ENCODE measurements around the gene APOA5.

The APOA5 gene

DNA sequence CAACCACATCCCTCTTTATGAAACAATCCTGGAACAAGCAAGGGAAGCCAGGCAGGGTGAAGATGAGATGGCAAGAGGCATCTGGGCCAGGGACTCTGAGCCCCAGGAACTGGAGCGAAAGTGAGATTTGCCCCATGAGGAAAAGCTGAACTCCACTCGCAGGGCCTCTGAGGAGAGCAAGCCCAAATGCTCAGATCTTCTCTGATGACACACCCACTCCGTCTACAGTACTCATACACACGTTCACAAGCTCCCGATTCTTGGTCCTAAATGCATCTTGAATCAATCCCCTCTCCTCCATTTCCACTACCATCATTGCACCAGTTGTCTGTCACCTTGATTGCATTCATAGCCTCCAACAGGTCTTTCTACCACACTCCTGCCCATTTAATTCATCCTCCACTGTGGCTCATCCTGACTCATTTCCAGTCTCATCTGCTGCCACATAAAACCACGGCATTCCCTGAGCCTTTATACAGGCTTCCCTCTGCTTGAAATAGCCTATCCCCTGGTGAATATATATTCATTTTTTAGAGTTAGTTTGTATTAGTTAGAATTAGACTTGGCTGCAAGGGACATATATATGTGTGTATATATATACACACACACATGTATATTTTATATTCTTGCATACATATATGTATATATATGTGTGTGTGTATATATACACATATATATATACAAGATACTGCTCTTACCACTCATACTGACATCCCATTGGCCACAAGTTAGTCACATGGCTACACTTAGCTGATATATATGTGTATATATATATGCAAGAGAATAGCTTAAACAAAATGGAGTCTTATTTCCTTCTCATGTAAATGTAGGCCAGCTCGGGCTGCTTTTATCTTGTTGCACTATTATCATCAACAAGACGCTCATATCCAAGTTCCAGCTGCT, 1.4 kb upstream of the APOA5 start:
- Histone ChIP-seq H3K4me1 (ENCODE audit: control insufficient read depth in 1 of 2, insufficient read depth in 2 of 2, low read length in 2 of 2) (peaks cover 0 to 15% of the 10 kb centered on the region in 2 donors), H3K4me3 (ENCODE audit: low read depth in 1 of 2, low read length in 2 of 2) (no peak overlapping the region), H3K9me3 (ENCODE audit: control insufficient read depth in 1 of 2, low read length in 2 of 2) (no peaks in the 10 kb centered on the region), H3K27ac (ENCODE audit: low read length) (no peak overlapping the region), H3K36me3 (ENCODE audit: control insufficient read depth in 1 of 2, insufficient read depth in 2 of 2, low read length in 2 of 2) (no peaks in the 10 kb centered on the region), H3K27me3 (ENCODE audit: low read depth, low read length) (no peaks in the 10 kb centered on the region)

DNA sequence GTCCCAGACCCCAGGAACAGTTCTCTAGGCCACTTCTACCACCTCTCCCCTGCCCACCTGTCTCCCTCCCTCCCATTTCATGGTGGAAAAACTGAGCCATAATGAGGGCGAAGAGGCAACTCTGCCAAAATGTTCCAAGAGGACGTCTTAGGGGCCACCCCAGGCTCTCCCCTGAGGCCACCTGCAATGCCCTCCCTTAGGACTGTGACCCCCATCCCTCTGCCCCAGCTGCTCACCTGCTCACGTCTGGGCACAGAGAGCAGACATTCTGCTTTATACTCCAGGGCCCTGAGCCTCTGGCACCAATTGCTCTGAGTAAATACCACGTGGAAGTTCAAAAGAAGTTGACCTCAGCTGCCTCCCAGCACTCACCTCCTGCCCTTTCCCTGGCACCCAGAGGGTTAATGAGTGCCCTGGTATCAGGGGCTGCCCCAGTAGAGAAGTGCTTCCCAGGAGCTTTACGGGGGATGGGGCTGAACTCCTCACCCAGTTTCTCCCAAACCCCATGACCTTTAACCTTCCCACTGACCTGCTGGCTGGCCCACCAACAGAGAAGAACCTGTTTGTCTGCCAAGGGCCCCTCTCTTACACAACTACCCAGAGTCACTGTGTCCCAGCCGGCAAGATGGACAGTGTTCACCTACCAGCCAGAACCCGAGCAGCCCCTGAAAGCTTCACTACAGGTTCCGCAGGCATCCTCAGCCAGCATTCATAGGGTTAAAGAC, 627 bp upstream of the APOA5 start:
- H3K4me1 ChIP-seq (ENCODE audit: control insufficient read depth in 1 of 2, insufficient read depth in 2 of 2, low read length in 2 of 2) = peaks cover 0 to 18% of the 10 kb centered on the region in 2 donors
- H3K4me3 ChIP-seq (ENCODE audit: low read depth in 1 of 2, low read length in 2 of 2) = no peak overlapping the region
- no peaks in the 10 kb centered on the region for H3K9me3 ChIP-seq (ENCODE audit: control insufficient read depth in 1 of 2, low read length in 2 of 2)
- no peaks in the 10 kb centered on the region for H3K36me3 ChIP-seq (ENCODE audit: control insufficient read depth in 1 of 2, insufficient read depth in 2 of 2, low read length in 2 of 2)
- no peaks in the 10 kb centered on the region for H3K27me3 ChIP-seq (ENCODE audit: low read depth, low read length)
- no peak overlapping the region for H3K27ac ChIP-seq (ENCODE audit: low read length)

DNA sequence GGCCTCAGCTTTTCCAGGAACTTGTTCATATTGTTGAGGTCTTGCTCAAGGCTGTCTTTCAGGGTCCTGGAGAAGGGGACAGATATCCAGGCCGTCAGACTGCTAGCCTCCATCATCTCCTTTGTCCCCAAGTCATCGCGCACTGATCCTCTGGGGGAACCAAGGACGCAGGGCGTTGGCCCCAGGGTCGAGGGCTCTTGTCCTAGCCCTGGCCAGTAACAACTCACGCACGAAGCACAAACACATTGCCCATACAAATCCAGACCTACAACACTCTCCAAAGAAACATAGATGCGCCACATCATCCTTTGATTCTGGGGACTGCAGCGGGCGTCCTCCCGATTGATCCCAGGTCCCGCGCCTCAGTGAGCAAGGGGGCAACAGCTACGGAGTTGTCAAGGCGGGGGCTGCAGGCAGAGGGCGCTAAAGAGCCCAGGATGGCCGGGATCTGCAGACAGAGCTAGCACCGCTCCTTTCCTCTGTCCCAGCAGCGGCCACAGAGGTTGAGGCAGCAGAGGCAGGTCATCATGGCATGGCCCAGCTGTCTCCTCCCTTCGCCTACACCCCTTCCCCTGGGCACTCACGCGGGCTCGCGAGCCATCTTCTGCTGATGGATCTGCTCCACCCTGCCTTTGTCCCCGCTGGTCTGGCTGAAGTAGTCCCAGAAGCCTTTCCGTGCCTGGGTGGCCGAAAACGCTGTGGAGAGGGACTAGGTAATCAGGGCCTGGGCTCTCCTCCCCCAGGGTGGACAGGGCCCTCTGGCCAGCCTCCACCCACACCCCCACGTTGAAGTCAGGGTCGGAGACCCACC, 472 bp downstream of the APOA5 start:
- Histone ChIP-seq H3K9me3 (ENCODE audit: control insufficient read depth in 1 of 2, low read length in 2 of 2) (no peaks in the 10 kb centered on the region), H3K36me3 (ENCODE audit: control insufficient read depth in 1 of 2, insufficient read depth in 2 of 2, low read length in 2 of 2) (peaks cover 3 to 4% of the 10 kb centered on the region in 2 donors), H3K27ac (ENCODE audit: low read length) (no peak overlapping the region), H3K4me3 (ENCODE audit: low read depth in 1 of 2, low read length in 2 of 2) (no peak overlapping the region), H3K27me3 (ENCODE audit: low read depth, low read length) (no peaks in the 10 kb centered on the region), H3K4me1 (ENCODE audit: control insufficient read depth in 1 of 2, insufficient read depth in 2 of 2, low read length in 2 of 2) (peaks cover 8 to 29% of the 10 kb centered on the region in 2 donors)

DNA sequence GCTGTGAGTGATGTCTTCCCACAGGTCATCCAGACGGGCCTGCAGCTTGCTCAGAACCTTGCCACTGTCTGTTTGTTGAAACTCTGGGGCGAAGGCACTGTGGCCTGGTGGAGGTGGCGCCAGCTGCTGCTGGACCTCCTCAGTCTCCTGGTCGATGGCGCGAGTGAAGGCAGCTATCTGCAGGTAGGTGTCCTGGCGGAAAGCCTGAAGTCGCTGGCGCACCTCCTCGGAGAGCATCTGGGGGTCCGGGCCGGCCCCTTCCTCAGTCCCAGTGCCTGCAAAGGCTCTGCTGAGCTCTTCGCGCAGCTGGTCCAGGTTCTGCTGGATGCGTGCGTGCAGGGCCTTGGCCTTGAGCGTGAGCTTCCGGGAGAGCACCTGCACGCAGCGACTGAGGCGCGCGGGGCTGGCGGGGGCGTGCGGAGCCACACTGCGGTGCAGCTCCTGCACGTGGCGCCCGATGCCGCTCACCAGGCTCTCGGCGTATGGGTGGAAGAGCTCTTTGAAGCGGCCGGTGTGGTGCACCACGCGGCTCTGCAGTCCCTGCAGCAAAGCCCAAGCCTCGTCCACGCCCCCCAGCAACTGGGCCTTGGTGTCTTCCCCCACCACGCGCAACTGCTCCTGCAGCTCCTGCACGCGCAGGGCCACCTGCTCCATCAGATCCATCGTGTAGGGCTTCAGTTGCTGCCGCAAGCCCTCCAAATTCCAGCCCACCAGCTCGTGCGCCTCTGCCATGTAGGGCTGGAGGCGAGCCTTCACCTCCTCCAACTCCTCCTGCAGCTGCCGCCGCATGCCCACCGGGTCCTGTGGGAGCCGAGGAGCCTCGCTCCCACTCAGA, 1.3 kb downstream of the APOA5 start:
- no peaks in the 10 kb centered on the region for H3K27me3 ChIP-seq (ENCODE audit: low read depth, low read length)
- no peak overlapping the region for H3K4me3 ChIP-seq (ENCODE audit: low read depth in 1 of 2, low read length in 2 of 2)
- peaks cover 8 to 29% of the 10 kb centered on the region in 2 donors for H3K4me1 ChIP-seq (ENCODE audit: control insufficient read depth in 1 of 2, insufficient read depth in 2 of 2, low read length in 2 of 2)
- no peak overlapping the region for H3K27ac ChIP-seq (ENCODE audit: low read length)
- H3K36me3 ChIP-seq (ENCODE audit: control insufficient read depth in 1 of 2, insufficient read depth in 2 of 2, low read length in 2 of 2) = peaks cover 10 to 12% of the 10 kb centered on the region in 2 donors
- H3K9me3 ChIP-seq (ENCODE audit: control insufficient read depth in 1 of 2, low read length in 2 of 2) = no peaks in the 10 kb centered on the region

DNA sequence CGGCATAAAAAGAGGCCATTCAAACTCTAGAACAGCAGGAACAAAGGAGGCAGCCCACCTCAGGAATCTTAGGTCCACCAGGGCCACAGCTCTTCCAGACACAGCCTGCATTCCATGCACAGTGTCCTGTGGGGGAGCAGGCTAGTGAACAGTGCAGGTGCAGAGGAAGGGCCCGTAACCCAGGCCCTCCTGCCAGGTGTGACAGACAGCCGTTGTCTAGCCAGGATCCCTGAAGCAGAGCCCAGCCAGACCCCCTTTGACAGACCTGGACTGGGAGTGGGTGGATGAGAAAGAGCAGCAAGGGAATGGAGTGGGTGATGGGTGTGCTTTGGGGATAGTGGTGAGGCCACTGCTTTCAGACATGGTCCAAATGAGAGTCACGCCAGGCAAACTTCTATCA, 2.7 kb downstream of the APOA5 start:
- no peak overlapping the region for H3K27ac ChIP-seq (ENCODE audit: low read length)
- H3K4me3 ChIP-seq (ENCODE audit: low read depth in 1 of 2, low read length in 2 of 2) = peak overlapping the region in 1 of 2 donors; percentile 94

DNA sequence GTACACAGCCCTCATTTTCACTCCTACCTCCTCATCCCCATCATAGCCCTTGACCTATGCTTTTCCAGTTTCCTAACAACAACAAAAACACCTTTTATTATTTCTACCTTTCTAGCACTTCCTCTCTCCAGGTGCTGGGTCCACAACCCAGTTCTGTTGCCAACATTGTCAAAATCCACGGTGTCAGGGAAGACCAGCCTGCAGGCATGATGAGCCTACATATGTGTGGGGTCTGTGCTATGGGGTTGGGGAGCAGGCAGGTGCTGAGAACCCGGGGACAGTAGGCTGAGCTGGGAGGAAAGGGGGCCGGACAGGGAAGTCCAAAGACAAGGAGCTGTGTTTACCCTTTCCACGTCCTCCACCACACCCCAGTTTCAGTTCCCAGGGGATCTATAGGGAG, 3.1 kb downstream of the APOA5 start:
- Histone ChIP-seq H3K9me3 (ENCODE audit: control insufficient read depth in 1 of 2, low read length in 2 of 2) (no peaks in the 10 kb centered on the region), H3K4me1 (ENCODE audit: control insufficient read depth in 1 of 2, insufficient read depth in 2 of 2, low read length in 2 of 2) (peaks cover 8 to 29% of the 10 kb centered on the region in 2 donors), H3K27me3 (ENCODE audit: low read depth, low read length) (no peaks in the 10 kb centered on the region), H3K4me3 (ENCODE audit: low read depth in 1 of 2, low read length in 2 of 2) (peak overlapping the region; percentile 86 to 94), H3K36me3 (ENCODE audit: control insufficient read depth in 1 of 2, insufficient read depth in 2 of 2, low read length in 2 of 2) (peaks cover 26 to 30% of the 10 kb centered on the region in 2 donors), H3K27ac (ENCODE audit: low read length) (peak overlapping the region; percentile 92)

More for the DNA sequence above, 2.7 kb downstream of the APOA5 start:
- H3K9me3 ChIP-seq (ENCODE audit: control insufficient read depth in 1 of 2, low read length in 2 of 2) = no peaks in the 10 kb centered on the region
- peaks cover 8 to 29% of the 10 kb centered on the region in 2 donors for H3K4me1 ChIP-seq (ENCODE audit: control insufficient read depth in 1 of 2, insufficient read depth in 2 of 2, low read length in 2 of 2)
- H3K36me3 ChIP-seq (ENCODE audit: control insufficient read depth in 1 of 2, insufficient read depth in 2 of 2, low read length in 2 of 2) = peaks cover 25 to 26% of the 10 kb centered on the region in 2 donors
- H3K27me3 ChIP-seq (ENCODE audit: low read depth, low read length) = no peaks in the 10 kb centered on the region

DNA sequence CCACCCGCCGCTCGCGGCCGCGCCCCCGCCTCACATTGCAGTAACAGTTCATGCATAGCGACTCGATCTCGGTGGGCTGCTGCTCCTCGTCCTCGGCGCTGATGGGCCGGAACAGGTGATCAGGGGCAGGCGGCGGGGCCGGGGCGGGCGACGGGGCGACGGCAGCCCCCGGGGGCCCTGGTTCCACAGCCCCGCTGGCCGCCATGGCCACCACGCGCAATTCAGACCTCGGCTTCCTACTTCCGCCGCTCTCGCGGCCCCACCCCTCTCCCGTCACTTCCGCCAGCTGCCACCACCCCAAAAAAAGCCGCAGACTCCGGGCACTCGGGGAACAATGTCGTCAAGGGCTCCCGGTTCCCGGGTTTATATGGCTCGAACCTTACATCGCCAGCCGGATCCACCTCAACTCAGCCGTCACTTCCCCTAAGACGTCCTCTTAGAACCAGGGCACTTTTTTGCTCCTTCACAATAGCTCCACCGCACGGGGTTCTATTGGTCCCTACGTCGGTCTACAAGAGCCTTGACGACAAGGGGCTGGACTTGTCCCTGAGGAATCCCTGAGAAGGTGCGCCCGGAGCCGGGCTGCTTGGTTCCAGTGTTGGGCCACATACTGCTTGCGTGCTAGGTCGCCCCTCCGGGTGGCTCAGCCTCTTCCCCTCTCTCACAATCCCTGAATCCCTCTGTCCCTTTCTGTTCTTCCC, 3.7 kb downstream of the APOA5 start, which contains the start of gene ZPR1:
ZPR1 (minus strand) TSS at position 238 of the 701 bp plus-strand sequence; CDS start at position 205, 33 bp downstream.
- Histone ChIP-seq H3K36me3 (ENCODE audit: control insufficient read depth in 1 of 2, insufficient read depth in 2 of 2, low read length in 2 of 2) (peaks cover 32 to 36% of the 10 kb centered on the region in 2 donors), H3K4me3 (ENCODE audit: low read depth in 1 of 2, low read length in 2 of 2) (peak within 1 kb of the TSS; percentile 86 to 94), H3K27ac (ENCODE audit: low read length) (peak within 1 kb of the TSS; percentile 92), H3K4me1 (ENCODE audit: control insufficient read depth in 1 of 2, insufficient read depth in 2 of 2, low read length in 2 of 2) (peaks cover 8 to 29% of the 10 kb centered on the region in 2 donors), H3K9me3 (ENCODE audit: control insufficient read depth in 1 of 2, low read length in 2 of 2) (no peaks in the 10 kb centered on the region), H3K27me3 (ENCODE audit: low read depth, low read length) (no peaks in the 10 kb centered on the region)

DNA sequence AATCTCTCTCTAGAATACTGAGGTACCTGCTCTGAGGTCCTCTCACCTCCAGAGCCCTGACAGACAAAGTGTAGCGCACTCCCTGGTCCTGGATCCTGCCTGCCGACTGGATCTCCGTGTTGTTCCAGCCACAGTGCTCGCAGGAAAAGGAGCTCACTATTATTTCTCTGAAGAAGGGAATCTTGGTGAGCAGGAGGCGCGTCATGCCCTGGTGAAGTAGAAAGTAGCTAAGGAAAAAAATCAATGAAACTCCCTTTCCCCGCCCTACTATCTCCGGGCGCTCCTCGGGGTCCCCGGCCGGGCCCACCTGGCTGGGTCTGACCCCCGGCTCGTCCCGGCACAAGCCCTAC, 4.3 kb downstream of the APOA5 start:
- peak overlapping the region; percentile 86 to 94 for H3K4me3 ChIP-seq (ENCODE audit: low read depth in 1 of 2, low read length in 2 of 2)
- no peaks in the 10 kb centered on the region for H3K27me3 ChIP-seq (ENCODE audit: low read depth, low read length)
- peaks cover 8 to 29% of the 10 kb centered on the region in 2 donors for H3K4me1 ChIP-seq (ENCODE audit: control insufficient read depth in 1 of 2, insufficient read depth in 2 of 2, low read length in 2 of 2)
- H3K27ac ChIP-seq (ENCODE audit: low read length) = peak overlapping the region; percentile 92
- H3K36me3 ChIP-seq (ENCODE audit: control insufficient read depth in 1 of 2, insufficient read depth in 2 of 2, low read length in 2 of 2) = peaks cover 38 to 42% of the 10 kb centered on the region in 2 donors
- no peaks in the 10 kb centered on the region for H3K9me3 ChIP-seq (ENCODE audit: control insufficient read depth in 1 of 2, low read length in 2 of 2)

DNA sequence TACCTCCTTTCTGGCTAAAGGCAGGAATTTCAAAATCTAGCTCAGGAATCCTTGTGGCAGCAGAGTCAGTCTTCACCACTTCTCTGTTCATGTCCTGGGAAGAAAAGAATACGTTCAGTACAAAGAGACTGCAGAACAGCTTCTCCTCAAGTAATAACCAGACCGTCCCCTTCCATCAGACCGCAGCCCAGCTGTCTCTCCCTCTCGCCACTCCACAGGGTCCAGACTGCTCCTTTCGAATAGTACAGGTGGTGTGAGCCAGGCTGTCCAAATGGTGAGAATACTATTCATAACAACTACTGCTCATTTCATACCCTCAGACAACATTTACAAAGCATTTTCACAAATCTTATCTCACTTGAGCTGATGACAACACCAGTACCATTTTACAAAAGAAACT, 4.7 kb downstream of the APOA5 start:
- H3K27ac ChIP-seq (ENCODE audit: low read length) = peak overlapping the region; percentile 92
- H3K4me3 ChIP-seq (ENCODE audit: low read depth in 1 of 2, low read length in 2 of 2) = peak overlapping the region; percentile 86 to 94
- H3K4me1 ChIP-seq (ENCODE audit: control insufficient read depth in 1 of 2, insufficient read depth in 2 of 2, low read length in 2 of 2) = peaks cover 8 to 29% of the 10 kb centered on the region in 2 donors
- H3K27me3 ChIP-seq (ENCODE audit: low read depth, low read length) = no peaks in the 10 kb centered on the region
- peaks cover 42 to 46% of the 10 kb centered on the region in 2 donors for H3K36me3 ChIP-seq (ENCODE audit: control insufficient read depth in 1 of 2, insufficient read depth in 2 of 2, low read length in 2 of 2)
- no peaks in the 10 kb centered on the region for H3K9me3 ChIP-seq (ENCODE audit: control insufficient read depth in 1 of 2, low read length in 2 of 2)

DNA sequence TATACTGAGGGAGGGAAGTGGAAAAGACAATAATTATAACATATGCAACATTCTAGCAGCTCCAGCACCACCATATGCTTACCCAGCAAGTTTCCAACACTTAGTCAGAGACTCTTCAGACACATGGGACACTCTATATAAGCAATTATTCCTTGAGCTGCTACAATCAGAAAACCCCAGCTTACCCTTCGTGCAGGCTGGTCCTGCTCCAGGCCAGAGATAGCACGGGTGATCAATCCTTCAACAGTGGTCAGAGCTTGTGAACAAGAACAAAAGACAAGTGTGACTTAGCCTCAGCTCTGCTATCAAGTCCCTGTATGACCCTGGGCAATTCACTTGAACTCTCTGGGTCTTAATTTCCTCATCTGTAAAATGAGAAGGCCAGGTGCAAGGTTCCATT, 5.4 kb downstream of the APOA5 start:
- Histone ChIP-seq H3K27ac (ENCODE audit: low read length) (no peak overlapping the region), H3K4me3 (ENCODE audit: low read depth in 1 of 2, low read length in 2 of 2) (no peak overlapping the region), H3K36me3 (ENCODE audit: control insufficient read depth in 1 of 2, insufficient read depth in 2 of 2, low read length in 2 of 2) (peaks cover 48 to 49% of the 10 kb centered on the region in 2 donors), H3K4me1 (ENCODE audit: control insufficient read depth in 1 of 2, insufficient read depth in 2 of 2, low read length in 2 of 2) (peaks cover 8 to 24% of the 10 kb centered on the region in 2 donors), H3K27me3 (ENCODE audit: low read depth, low read length) (no peaks in the 10 kb centered on the region), H3K9me3 (ENCODE audit: control insufficient read depth in 1 of 2, low read length in 2 of 2) (no peaks in the 10 kb centered on the region)

All from muscle layer of duodenum (tissue), 2 donors.